K562 (cell line): ENCODE results near the gene GATAD2B. TPM values are rescaled to one million over a fixed set of nuclear protein-coding genes. Genes with fewer than 3 reads are reported as not detected.

Experiments
- ATAC-seq: fragments of 200-7000 bp; cut with Tn5 transposase; 3 replicates; pipeline ENCODE4 v1.9.1; 2020; ENCODE audit warnings: moderate library complexity
- BruUV-seq: library from RNA; stranded (reverse); fragments of 400-500 nt; replicated peaks from 2 replicates; lab custom pipeline; 2021; lab: Mats Ljungman, UMichigan
- CTCF ChIA-PET: fragments of 300-600 bp; formaldehyde crosslinking; extraction: SDS; loops from one replicate; lab custom pipeline; 2021; ENCODE audit warnings: low intra/inter-chr PET ratio; lab: Yijun Ruan, JAX
- POLR2A ChIA-PET: fragments of 300-600, 350-650 bp; sonication (Branson Sonifier 250); formaldehyde crosslinking; extraction: SDS; loops from one replicate; lab custom pipeline; 2021; ENCODE audit warnings: antibody characterized with exemption, inconsistent platforms; lab: Yijun Ruan, JAX
- DNase-seq, 4 experiments: peaks; one replicate each; pipeline versions ENCODE4 v3.0.0 to v3.0.0-alpha.2; 2011 to 2018; ENCODE audit warnings: low spot score in 3 of 4, mixed read lengths in 3 of 4; ENCODE audit errors: extremely low read depth in 1 of 4
- FAIRE-seq: peaks from 2 replicates; lab custom pipeline; 2011; peaks lifted over from hg19 to GRCh38; lab: Jason Lieb, UNC
- H2AFZ ChIP-seq: 2 replicates; pipeline ENCODE4 v1.6.0; 2011; ENCODE audit warnings: low read depth, low read length, control low read depth, inconsistent platforms
- H3K27ac ChIP-seq: fragments of 200-600 bp; 3 replicates; pipeline ENCODE4 v1.8.0; 2011; ENCODE audit warnings: low read depth, mild to moderate bottlenecking, control low read depth, inconsistent platforms, low read length, moderate library complexity, mixed read lengths; ENCODE audit errors: extremely low read depth
- H3K27me3 ChIP-seq, 2 experiments: fragments of 300-600 bp in 1 of 2; 2 replicates in 1 of 2; 3 replicates in 1 of 2; pipeline versions ENCODE4 v1.6.0 to v1.8.0; 2011; ENCODE audit warnings: inconsistent platforms in 2 of 2, low read length in 2 of 2, mild to moderate bottlenecking in 1 of 2, mixed read lengths in 1 of 2, moderate library complexity in 1 of 2; ENCODE audit not compliant: control insufficient read depth in 2 of 2, insufficient read depth in 2 of 2
- H3K36me3 ChIP-seq: fragments of 300-600 bp; 3 replicates; pipeline ENCODE4 v1.8.0; 2011; ENCODE audit warnings: mild to moderate bottlenecking, low read length, inconsistent platforms; ENCODE audit not compliant: control insufficient read depth, insufficient read depth
- H3K4me1 ChIP-seq, 2 experiments: fragments of 200-600 bp in 1 of 2; replicated peaks in 1 of 2; 2 replicates in 1 of 2; 3 replicates in 1 of 2; pipeline versions ENCODE4 v1.5.1 to v1.8.0; 2011; ENCODE audit warnings: inconsistent platforms in 2 of 2, low read length in 2 of 2, mild to moderate bottlenecking in 1 of 2, mixed read lengths in 1 of 2, moderate library complexity in 1 of 2; ENCODE audit not compliant: control insufficient read depth in 2 of 2, insufficient read depth in 2 of 2
- H3K4me2 ChIP-seq: 2 replicates; pipeline ENCODE4 v1.6.1; 2011; ENCODE audit warnings: low read length, control low read depth, inconsistent platforms, mixed read lengths; ENCODE audit not compliant: insufficient read depth
- H3K4me3 ChIP-seq: fragments of 200-600 bp; sonication (generic), shearing (Covaris generic); 2 replicates; pipeline ENCODE4 v1.5.1; 2016; ENCODE audit warnings: control low read depth, inconsistent platforms
- H3K79me2 ChIP-seq: fragments of 200-600 bp; 3 replicates; pipeline ENCODE4 v1.8.0; 2011; ENCODE audit warnings: low read length, inconsistent platforms; ENCODE audit not compliant: control insufficient read depth, insufficient read depth
- H3K9ac ChIP-seq, 2 experiments: 2 replicates each; pipeline versions ENCODE4 v1.6.0 to v1.6.1; 2011; ENCODE audit warnings: low read depth in 2 of 2, low read length in 2 of 2, control low read depth in 1 of 2, inconsistent platforms in 1 of 2, mild to moderate bottlenecking in 1 of 2, mixed read lengths in 1 of 2; ENCODE audit not compliant: insufficient read depth in 1 of 2
- H3K9me1 ChIP-seq: one replicate; pipeline ENCODE4 v1.6.0; 2011; ENCODE audit warnings: inconsistent platforms, mild to moderate bottlenecking, low read length, moderate library complexity; ENCODE audit not compliant: control insufficient read depth, insufficient read depth
- H3K9me3 ChIP-seq: replicated peaks from 2 replicates; pipeline ENCODE4 v1.5.1; 2011; ENCODE audit warnings: low read depth, low read length, inconsistent platforms; ENCODE audit not compliant: control insufficient read depth, insufficient read depth
- H4K20me1 ChIP-seq: replicated peaks from 2 replicates; pipeline ENCODE4 v1.6.1; 2011; ENCODE audit warnings: low read length, inconsistent platforms, mixed read lengths; ENCODE audit not compliant: control insufficient read depth, insufficient read depth
- COPS2 ChIP-seq: fragments of 450-650 bp; conservative IDR thresholded peaks from 2 replicates; pipeline ENCODE4 v1.6.1; 2016; ENCODE audit warnings: mild to moderate bottlenecking, moderate library complexity
- KLF13 ChIP-seq: fragments of 450-650 bp; IDR thresholded peaks from 2 replicates; pipeline ENCODE4 v1.6.1; 2016; ENCODE audit warnings: missing genetic modification characterization, low read depth, mild to moderate bottlenecking, missing compliant biosample characterization, moderate library complexity, borderline replicate concordance
- POLR2G ChIP-seq: fragments of 200-400 bp; formaldehyde crosslinking; IDR thresholded peaks from 2 replicates; pipeline ENCODE4 v1.6.1; 2017; ENCODE audit warnings: low read depth, mild to moderate bottlenecking, antibody characterized with exemption, low read length, moderate library complexity
- RAD21 ChIP-seq, 2 experiments: fragments of 250-450 bp in 1 of 2; fragments of 450-650 bp in 1 of 2; sonication (Bioruptor Pico) in 1 of 2; formaldehyde crosslinking in 1 of 2; IDR thresholded peaks in 1 of 2; conservative IDR thresholded peaks in 1 of 2; 2 replicates each; pipeline versions ENCODE4 v1.4.0 to v1.8.0; 2020 to 2022; ENCODE audit warnings: mild to moderate bottlenecking in 2 of 2, moderate library complexity in 1 of 2
- SUPT5H ChIP-seq: fragments of 450-650 bp; IDR thresholded peaks from 2 replicates; pipeline ENCODE4 v1.6.1; 2016
- WGBS: fragments of 100-300 bp; shearing (Covaris generic); methylation state at CpG from one replicate; pipeline ENCODE4 v1.1.6; 2016; ENCODE audit warnings: low coverage, mixed read lengths; ENCODE audit not compliant: insufficient coverage; ENCODE audit errors: missing lambda C conversion rate; 5-methylcytosine and 5-hydroxymethylcytosine counted together
- in situ Hi-C: fragments of 300-500 bp; cut with MboI; formaldehyde crosslinking; loops from 4 replicates; pipeline ENCODE4 v1.15.0; 2018; ENCODE audit warnings: inconsistent platforms, mixed read lengths
- intact Hi-C: fragments of 100-400 bp; cut with micrococcal nuclease; formaldehyde crosslinking; loops from 2 replicates; pipeline ENCODE4 v1.14.2; 2022
- polyA plus RNA-seq, 8 experiments: library from polyadenylated mRNA; depleted of rRNA in 4 of 8; stranded (reverse) in 5 of 8; unstranded in 3 of 8; fragments of >200 nt; fragmentation: Nextera tagmentation in 2 of 8; fragmentation: Illumina TruSeq in 1 of 8; extraction: Ambion mirVana in 2 of 8; extraction: Trizol in 1 of 8; gene quantifications; 2 replicates each; pipeline versions ENCODE4 v1.2.1 to v1.2.3, GENCODE V29; 2011 to 2014; ENCODE audit warnings: inconsistent platforms in 1 of 8, missing spikeins in 1 of 8
- total RNA-seq, 7 experiments: library from RNA; depleted of rRNA in 6 of 7; stranded (reverse); fragments of >200 nt in 6 of 7; fragmentation: Illumina TruSeq in 2 of 7; extraction: Trizol in 2 of 7; gene quantifications; 2 replicates each; pipeline versions ENCODE4 v1.2.1 to v1.2.3, GENCODE V29; 2011 to 2021; ENCODE audit warnings: low replicate concordance in 1 of 7

GATAD2B gene
- total and polyA plus RNA-seq, 9 of the 15 experiments (the other 6 are each of a cell fraction or from before 2014, with no cell fraction given): 1.5 to 40.2 (median 4.9) TPM

DNA sequence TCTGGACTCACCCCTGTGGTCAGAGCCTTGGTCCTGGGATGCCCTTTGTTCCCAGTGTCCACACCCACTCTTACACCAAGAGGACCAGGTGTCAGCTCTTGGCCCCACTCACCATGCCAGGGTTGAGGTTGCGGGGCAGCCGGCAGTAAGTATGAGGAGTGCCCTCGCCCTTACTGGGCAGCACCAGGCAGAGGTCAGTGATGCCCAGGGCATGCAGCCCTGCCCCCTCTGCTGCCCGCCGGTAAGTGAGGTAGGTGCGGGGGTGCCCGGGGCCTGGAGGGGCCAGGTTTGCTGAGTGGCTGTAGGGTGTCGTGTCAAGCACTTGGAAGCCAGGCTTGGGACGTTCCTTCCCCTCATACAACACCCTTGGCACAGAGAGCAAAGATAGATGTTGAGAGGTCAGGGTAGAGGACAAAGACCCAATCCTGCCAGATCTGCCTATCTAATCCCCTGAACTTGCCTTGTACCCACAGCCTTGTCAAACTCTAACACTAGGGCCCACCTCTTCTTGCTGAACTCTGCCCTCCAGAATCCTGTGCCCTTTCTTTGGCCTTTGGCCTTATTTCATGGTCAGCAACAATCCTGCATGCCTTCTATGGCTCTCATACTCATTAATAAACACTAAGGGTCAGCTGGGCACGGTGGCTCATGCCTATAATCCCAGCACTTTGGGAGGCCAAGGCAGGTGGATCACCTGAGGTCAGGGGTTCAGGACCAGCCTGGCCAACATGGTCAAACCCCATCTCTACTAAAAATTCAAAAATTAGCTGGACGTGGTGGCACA lies 20.2 kb upstream of the GATAD2B start:
- TSS peak; percentile 7 for BruUV-seq
- Histone ChIP-seq H3K4me3 (no peak overlapping the region), H3K4me2 (no peak overlapping the region), H3K27ac (no peak overlapping the region; the same call in 2 of the 3 replicates), H3K27me3 (no peaks in the 10 kb centered on the region), H3K9me3 (no peaks in the 10 kb centered on the region), H3K79me2 (peaks cover 29% of the 10 kb centered on the region), H3K9me1 (no peaks in the 10 kb centered on the region), H3K36me3 (peaks cover 68% of the 10 kb centered on the region), H3K9ac (no peak overlapping the region), H3K4me1 (peaks cover 12 to 32% of the 10 kb centered on the region in 2 experiments; a peak in 4 of 5 replicates), H2AFZ (no peak overlapping the region), H4K20me1 (no peaks in the 10 kb centered on the region)
- in situ Hi-C loops: no loop called here
- WGBS: 92% methylated on average over 9 of the region's 11 CpGs
- ChIA-PET CTCF (no interaction called here), POLR2A (interaction anchor here (5.5 kb wide), 1 partner anchor 15 kb away, joined by 39 read pairs; the partner anchor contains the start of gene CRTC2)
- no peak for DNase-seq
- ATAC-seq: no peak
- no peak for TF ChIP-seq RAD21 (CRISPR knock-in tag; conservative IDR thresholded peaks at IDR 0.05 in 1 of 2, IDR thresholded peaks at IDR 0.05 in 1 of 2)
- TF ChIP-seq COPS2: no peak
- TF ChIP-seq KLF13 (tag): no peak
- 0 out of 2 replicates have a peak, but pooled peaks have one; percentile 26 for TF ChIP-seq SUPT5H
- TF ChIP-seq POLR2G: peak; percentile 37; the same call in 1 of the 2 replicates
- no peak for FAIRE-seq
- intact Hi-C loops: no loop called here
